ENCODE results near the gene ZDHHC11B.

The ZDHHC11B gene

DNA sequence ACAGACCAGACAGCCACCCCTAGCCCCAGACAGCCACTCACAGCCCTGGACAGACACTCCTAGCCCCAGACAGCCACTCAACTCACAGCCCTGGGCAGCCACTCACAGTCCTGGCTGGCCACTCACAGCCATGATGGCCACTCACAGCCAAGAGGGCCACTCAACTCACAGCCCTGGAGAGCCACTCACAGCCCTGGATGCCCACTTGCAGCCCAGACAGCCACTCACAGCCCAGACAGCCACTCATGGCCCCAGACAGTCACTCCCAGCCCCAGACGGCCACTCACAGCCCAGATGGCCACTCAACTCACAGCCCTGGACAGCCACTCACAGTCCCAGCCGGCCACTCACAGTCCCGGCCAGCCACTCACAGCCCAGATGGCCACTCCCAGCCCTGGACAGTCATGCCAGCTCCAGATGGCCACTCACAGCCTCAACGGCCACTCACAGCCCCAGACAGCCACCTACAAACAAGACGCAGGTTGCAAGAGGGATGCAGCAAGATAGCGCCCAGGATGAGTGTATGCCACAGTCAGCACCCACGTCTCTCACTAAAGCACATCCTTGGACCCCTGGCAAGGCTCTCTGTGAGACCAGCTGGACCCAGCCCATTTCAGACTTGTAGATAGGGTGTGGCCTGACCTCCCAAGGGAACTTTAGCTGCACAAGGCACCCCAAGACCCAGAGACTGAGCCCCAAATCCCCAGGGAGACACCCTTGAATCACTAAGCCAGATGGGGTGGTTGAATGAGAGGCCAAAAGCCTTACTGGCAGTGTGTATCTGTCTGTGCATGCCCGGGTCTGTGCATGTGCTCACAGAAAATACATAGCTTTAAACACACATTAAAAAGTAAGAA is 22.4 kb downstream of the ZDHHC11B start:
- H3K4me3 ChIP-seq (replicated peaks; ENCODE audit: low read depth, low read length), result no peak overlapping the region
- TF ChIP-seq, protein P1, sequence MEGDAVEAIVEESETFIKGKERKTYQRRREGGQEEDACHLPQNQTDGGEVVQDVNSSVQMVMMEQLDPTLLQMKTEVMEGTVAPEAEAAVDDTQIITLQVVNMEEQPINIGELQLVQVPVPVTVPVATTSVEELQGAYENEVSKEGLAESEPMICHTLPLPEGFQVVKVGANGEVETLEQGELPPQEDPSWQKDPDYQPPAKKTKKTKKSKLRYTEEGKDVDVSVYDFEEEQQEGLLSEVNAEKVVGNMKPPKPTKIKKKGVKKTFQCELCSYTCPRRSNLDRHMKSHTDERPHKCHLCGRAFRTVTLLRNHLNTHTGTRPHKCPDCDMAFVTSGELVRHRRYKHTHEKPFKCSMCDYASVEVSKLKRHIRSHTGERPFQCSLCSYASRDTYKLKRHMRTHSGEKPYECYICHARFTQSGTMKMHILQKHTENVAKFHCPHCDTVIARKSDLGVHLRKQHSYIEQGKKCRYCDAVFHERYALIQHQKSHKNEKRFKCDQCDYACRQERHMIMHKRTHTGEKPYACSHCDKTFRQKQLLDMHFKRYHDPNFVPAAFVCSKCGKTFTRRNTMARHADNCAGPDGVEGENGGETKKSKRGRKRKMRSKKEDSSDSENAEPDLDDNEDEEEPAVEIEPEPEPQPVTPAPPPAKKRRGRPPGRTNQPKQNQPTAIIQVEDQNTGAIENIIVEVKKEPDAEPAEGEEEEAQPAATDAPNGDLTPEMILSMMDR (IDR thresholded peaks at IDR 0.05; ENCODE audit: low read depth, low read length, missing control alignments), result no peak
- no peak for DNase-seq (ENCODE audit: extremely low read depth, low read depth)

DNA sequence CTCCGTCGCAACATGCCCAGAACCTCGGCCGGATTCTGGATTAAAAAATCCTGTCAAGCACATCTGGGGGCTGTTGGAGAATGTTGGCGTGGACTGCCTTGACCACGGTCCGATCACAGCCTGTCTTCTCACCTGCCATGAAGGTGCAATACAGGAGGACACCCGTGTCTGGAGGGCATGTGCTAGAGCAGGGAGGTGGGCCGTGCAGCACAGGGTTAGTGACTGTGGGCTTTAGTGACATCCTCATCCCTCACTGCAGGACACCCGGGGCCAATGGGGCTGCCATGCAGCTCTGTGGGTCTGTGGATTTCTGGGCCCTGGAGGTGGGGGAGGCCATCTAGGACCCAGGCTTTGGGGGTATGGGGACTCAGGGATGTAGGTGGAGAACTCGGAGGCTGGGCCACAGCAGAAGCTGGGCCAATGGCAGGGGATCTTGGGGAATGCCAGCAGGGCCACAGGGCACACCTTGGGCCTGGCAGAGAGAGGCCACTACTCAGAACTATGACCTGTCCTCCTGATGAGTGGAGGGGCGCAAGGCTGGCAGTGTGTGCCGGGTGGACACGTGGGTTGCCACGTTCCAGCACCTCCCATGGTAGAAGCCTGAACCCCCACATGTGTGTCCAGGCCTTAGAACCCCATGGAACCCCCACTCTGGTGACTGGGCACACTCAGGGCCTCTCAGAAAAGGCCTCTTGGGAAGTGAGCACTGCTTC is 23.3 kb downstream of the ZDHHC11B start:
- DNase-seq (ENCODE audit: extremely low read depth, low read depth), result no peak
- TF ChIP-seq, protein P1 (IDR thresholded peaks at IDR 0.05; ENCODE audit: low read depth, low read length, missing control alignments), result no peak
- no peak overlapping the region for H3K4me3 ChIP-seq (replicated peaks; ENCODE audit: low read depth, low read length)

DNA sequence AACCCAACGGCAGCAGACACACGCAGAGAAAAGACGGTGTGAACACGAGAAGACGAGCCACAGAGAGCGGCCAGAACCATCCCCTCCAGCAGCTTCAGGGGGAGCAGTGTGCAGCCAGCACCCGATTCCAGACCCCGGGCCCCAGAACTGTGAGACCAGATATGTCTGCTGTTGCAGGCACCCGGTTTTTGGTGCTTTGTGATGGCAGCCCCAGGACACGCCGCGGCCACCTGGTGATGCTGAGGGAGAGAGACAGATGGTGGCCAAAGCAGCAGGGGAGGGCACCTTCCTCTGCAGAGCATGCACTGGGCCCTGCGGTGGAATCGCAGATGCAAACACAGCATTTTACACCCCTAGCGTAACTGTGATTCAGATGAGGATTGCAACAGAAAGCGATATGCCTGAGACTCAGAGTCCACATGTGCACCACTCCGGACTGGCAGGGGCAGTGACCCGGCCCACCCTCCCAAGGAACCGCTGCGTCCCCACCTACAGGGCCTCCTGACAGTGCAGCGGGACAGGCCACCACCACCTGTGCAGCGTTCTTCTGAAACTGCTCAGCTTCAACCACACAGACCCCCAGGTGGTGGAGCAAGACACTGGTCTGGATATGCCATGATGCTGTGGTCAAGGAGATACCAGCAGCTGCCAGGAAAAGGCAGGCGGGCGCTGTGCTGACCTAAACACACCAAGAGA is 24.0 kb downstream of the ZDHHC11B start:
- no peak for DNase-seq (ENCODE audit: extremely low read depth, low read depth)
- no peak overlapping the region for H3K4me3 ChIP-seq (replicated peaks; ENCODE audit: low read depth, low read length)
- TF ChIP-seq, protein P1 (IDR thresholded peaks at IDR 0.05; ENCODE audit: low read depth, low read length, missing control alignments), result no peak

DNA sequence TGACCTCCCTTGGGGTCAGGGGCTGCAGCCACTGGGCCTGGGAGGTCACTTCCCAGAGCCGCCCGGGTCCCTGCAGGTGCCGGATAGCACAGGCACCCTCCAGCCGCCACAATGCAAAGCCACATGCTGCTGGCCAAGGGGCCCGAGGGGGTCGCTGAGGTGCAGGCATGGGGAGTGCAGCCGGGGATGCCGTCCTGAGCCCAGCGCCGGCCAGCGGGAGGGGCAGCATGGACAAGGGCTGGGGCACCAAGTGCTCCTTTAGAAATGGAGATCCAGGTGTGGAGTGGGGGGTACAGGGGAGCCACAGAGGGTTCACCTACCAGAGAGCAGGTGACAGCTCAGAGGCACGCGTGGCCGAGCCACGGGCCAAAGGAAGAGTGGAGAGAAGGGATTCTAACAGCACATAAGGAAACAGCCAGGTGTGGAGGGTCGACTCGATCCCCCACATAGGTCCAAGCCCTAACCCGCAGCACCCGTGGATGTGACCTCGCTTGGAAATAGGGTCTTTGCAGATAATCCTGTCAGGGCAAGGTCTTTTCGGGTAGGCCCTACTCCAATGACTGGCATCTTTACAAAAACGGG is 24.7 kb downstream of the ZDHHC11B start:
- DNase-seq (ENCODE audit: extremely low read depth, low read depth), result no peak
- TF ChIP-seq, protein P1 (IDR thresholded peaks at IDR 0.05; ENCODE audit: low read depth, low read length, missing control alignments), result no peak
- no peak overlapping the region for H3K4me3 ChIP-seq (replicated peaks; ENCODE audit: low read depth, low read length)

- TF ChIP-seq, protein P1 (IDR thresholded peaks at IDR 0.05; ENCODE audit: low read depth, low read length, missing control alignments), result no peak
Observed at GRCh38 chr5:759111-759751, 25.3 kb downstream of the ZDHHC11B start.

DNA sequence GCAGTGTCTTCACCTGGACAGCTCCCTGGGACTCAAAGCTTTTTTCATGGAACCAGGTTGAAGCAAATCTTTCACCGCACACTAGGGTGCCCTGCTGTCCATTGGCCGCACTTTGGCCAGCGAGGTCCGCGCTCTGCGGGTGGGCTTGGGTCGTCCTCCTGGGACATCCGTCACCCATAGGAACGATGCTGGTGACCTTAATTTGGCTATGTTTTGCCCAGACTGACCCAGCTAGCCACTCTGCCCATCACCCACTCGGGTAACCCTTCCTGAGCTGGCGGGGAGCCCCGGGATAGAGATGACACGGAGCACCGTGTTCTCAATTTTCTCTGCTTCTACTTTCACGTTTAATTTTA is 25.9 kb downstream of the ZDHHC11B start:
- TF ChIP-seq, protein P1 (IDR thresholded peaks at IDR 0.05; ENCODE audit: low read depth, low read length, missing control alignments), result no peak
- DNase-seq (ENCODE audit: extremely low read depth, low read depth), result no peak
- no peak overlapping the region for H3K4me3 ChIP-seq (replicated peaks; ENCODE audit: low read depth, low read length)

More at GRCh38 chr5:759111-759751, 25.3 kb downstream of the ZDHHC11B start:
- DNase-seq (ENCODE audit: extremely low read depth, low read depth), result no peak
- no peak overlapping the region for H3K4me3 ChIP-seq (replicated peaks; ENCODE audit: low read depth, low read length)
